GM12878 (cell line): Measurements from ENCODE around the gene PIP4K2A. TPM values are rescaled to one million over a fixed set of nuclear protein-coding genes. Genes with fewer than 3 reads are reported as not detected.

Experiments used
- ATF7 ChIP-seq: fragments of 450-650 bp; IDR thresholded peaks from 2 replicates; pipeline ENCODE4 v1.6.1; 2016; ENCODE audit warnings: low read depth, mild to moderate bottlenecking
- BHLHE40 ChIP-seq, 2 experiments: fragments of 450-650 bp in 1 of 2; IDR thresholded peaks; 2 replicates each; pipeline ENCODE4 v1.6.1; 2011 to 2017; ENCODE audit warnings: low read depth in 2 of 2, borderline replicate concordance in 1 of 2, improper control_type of control experiment in 1 of 2, low read length in 1 of 2, mild to moderate bottlenecking in 1 of 2
- MTA3 ChIP-seq: IDR thresholded peaks from 2 replicates; pipeline ENCODE4 v1.6.1; 2012; ENCODE audit warnings: low read length, inconsistent platforms, borderline replicate concordance
- NFXL1 ChIP-seq: fragments of 450-650 bp; IDR thresholded peaks from 2 replicates; pipeline ENCODE4 v1.6.1; 2017; ENCODE audit warnings: antibody characterized with exemption, mild to moderate bottlenecking, borderline replicate concordance
- ZNF384 ChIP-seq: IDR thresholded peaks from 2 replicates; pipeline ENCODE4 v1.6.1; 2012; ENCODE audit warnings: low read depth, mild to moderate bottlenecking, low read length, improper control_type of control experiment, borderline replicate concordance
- polyA plus RNA-seq, 11 experiments: library from polyadenylated mRNA; depleted of rRNA in 4 of 11; unstranded in 6 of 11; stranded (reverse) in 5 of 11; fragments of >200 nt; fragmentation: Nextera tagmentation in 4 of 11; fragmentation: Illumina TruSeq in 1 of 11; extraction: Ambion mirVana in 4 of 11; extraction: Trizol in 1 of 11; gene quantifications; 1 replicate in 1 of 11; 2 replicates in 10 of 11; pipeline versions ENCODE4 v1.2.1 to v1.2.3, GENCODE V29; 2011 to 2016; ENCODE audit warnings: inconsistent platforms in 2 of 11, missing spikeins in 2 of 11, low read depth in 1 of 11
- total RNA-seq, 4 experiments: library from RNA; depleted of rRNA in 3 of 4; stranded (reverse); fragments of >200 nt in 3 of 4; fragmentation: Illumina TruSeq in 1 of 4; extraction: Trizol in 1 of 4; gene quantifications; 2 replicates each; pipeline versions ENCODE4 v1.2.1 to v1.2.3, GENCODE V29; 2013 to 2021
- TF ChIP-seq, protein P1 (sequence below): fragments of 450-650 bp; IDR thresholded peaks from 2 replicates; pipeline ENCODE4 v1.6.1; 2017; ENCODE audit warnings: mild to moderate bottlenecking, low read depth, inconsistent platforms; ENCODE audit not compliant: poor library complexity, severe bottlenecking
- TF ChIP-seq, protein P2 (sequence below): IDR thresholded peaks from 2 replicates; pipeline ENCODE4 v1.6.1; 2012; ENCODE audit warnings: low read length, inconsistent platforms

The PIP4K2A gene
- total and polyA plus RNA-seq, 10 of the 15 experiments (the other 5 are each of a cell fraction or from before 2014, with no cell fraction given) = 54.3 to 139 (median 84.4) TPM

- TF ChIP-seq MTA3 (0 out of 2 replicates have a peak, but pooled peaks have one; percentile 48), NFXL1 (no peak), BHLHE40 (IDR thresholded peaks at IDR 0.05; ENCODE audit: borderline replicate concordance in 1 of 2, low read depth in 2 of 2, low read length in 1 of 2) (peak in 1 of 2 experiments; percentile 21; a peak in 1 of 4 replicates), ZNF384 (peak; percentile 23; the same call in 1 of the 2 replicates), ATF7 (0 out of 2 replicates have a peak, but pooled peaks have one; percentile 9)
- TF ChIP-seq, protein P1, sequence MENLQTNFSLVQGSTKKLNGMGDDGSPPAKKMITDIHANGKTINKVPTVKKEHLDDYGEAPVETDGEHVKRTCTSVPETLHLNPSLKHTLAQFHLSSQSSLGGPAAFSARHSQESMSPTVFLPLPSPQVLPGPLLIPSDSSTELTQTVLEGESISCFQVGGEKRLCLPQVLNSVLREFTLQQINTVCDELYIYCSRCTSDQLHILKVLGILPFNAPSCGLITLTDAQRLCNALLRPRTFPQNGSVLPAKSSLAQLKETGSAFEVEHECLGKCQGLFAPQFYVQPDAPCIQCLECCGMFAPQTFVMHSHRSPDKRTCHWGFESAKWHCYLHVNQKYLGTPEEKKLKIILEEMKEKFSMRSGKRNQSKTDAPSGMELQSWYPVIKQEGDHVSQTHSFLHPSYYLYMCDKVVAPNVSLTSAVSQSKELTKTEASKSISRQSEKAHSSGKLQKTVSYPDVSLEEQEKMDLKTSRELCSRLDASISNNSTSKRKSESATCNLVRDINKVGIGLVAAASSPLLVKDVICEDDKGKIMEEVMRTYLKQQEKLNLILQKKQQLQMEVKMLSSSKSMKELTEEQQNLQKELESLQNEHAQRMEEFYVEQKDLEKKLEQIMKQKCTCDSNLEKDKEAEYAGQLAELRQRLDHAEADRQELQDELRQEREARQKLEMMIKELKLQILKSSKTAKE = peak; percentile 9
- TF ChIP-seq, protein P2, sequence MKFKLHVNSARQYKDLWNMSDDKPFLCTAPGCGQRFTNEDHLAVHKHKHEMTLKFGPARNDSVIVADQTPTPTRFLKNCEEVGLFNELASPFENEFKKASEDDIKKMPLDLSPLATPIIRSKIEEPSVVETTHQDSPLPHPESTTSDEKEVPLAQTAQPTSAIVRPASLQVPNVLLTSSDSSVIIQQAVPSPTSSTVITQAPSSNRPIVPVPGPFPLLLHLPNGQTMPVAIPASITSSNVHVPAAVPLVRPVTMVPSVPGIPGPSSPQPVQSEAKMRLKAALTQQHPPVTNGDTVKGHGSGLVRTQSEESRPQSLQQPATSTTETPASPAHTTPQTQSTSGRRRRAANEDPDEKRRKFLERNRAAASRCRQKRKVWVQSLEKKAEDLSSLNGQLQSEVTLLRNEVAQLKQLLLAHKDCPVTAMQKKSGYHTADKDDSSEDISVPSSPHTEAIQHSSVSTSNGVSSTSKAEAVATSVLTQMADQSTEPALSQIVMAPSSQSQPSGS = 0 out of 2 replicates have a peak, but pooled peaks have one; percentile 16
Measured at GRCh38 chr10:22682237-22683139, 31.9 kb downstream of the PIP4K2A start (continued).
